ENCODE data around the gene TLDC2.

DNA sequence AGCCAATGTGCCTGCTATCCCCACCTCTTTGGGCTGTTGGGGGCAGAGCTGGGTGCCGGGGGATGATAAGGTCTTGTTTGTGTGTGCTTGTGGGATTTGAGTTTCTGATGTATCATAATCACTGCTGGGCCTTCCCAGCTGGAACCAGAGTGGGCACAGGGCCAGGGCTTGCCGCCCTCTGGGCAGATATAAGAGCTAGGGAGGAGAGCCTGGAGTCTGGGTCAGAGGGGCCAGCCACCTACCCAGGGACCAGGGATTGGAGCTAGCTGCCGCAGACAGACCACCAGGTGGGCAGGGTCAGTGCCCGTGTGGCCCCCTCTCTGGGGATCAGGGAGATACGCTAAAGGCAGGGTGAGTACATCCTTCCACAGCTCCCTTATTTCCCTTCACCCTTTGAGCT lies 3.1 kb upstream of the TLDC2 start:
- no peak for TF ChIP-seq EZH2phosphoT487 (IDR thresholded peaks at IDR 0.05; ENCODE audit: insufficient read depth, low read depth)
- TF ChIP-seq EZH2 (IDR thresholded peaks at IDR 0.05; ENCODE audit: insufficient read depth, poor library complexity, severe bottlenecking) = no peak

All from GM23248 (cell line).